HG03060 (cell line): ENCODE data around the gene FUT8.

Source experiments
- ATAC-seq: cut with Tn5 transposase; IDR thresholded peaks from one replicate; pipeline ENCODE4 v1.9.1; 2021; ENCODE audit warnings: low read depth, moderate number of reproducible peaks; ENCODE audit not compliant: unreplicated experiment

Gene FUT8

DNA sequence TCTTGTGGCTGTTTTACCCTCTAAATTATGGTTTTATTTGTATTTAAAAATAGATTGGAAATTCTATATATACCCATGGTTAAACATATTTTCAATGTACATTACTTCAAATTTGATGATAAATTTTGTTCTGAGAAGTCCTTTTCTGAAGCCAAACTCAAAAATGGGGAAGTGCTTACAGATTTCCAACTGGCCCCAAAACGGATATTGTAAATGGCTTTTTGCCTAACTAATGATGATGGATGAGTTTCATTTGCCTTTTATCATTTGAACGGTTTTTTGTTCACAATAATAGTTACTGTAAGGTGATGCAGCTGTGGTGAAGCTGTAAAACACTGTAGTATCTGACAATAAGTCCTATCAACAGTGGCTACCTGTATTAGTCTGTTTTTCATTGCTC, 136.9 kb downstream of the FUT8 start:
- no peak for ATAC-seq

DNA sequence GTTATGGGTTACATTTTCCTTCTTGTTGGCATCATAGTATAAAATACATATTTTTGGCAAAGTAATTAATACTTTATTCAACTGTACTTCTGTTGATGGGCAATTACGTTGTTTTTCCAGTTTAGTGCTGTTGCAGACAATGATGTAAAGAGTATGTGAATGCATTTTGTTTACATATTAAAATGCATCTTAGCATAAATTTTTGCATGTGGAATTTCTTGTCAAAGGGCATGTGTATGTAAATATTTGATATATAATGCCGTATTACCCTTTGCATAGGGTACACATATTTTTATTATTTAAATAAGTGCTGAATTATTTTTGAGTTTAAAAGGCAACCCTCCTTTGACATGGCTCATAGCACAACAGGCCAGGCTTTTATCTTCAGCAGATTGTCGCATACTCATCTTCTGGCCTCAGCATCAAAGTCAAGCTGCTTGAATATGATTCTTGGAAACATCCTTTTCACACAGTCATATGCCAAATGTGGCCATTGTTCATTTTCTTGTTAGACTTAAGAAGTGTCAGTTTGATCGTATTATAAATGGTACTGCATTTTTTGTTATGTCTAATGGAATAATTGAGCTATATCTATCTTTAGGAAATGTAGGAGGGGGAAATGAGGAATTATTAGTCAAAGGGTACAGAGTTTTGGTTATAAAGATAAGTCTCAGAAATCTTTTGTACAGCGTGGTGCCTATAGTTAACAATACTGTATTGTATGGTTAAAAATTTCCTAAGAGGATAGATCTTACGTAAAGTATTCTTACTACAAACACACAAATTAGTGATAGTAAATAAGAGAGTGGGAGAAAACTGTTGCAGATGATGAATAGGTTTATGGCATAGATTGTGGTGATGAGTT, 138.5 kb downstream of the FUT8 start:
- no peak for ATAC-seq

DNA sequence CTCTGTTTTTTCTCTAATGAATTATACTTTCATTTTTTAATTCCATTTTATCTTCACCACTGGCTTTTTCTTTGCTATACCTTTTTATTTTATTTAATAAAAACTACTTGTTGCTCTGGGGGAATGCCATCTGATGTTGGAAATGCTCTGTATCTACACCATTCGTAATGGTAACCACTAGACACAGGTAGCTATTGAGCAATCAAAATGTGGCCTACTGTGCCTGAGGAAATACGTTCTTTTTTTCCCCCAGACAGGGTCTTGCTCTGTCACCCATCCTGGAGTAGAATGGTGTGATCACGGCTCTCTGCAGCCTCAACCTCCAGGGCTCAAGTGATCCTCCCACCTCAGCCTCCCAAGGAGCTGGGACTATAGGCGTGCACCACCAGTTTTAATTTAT, 140.2 kb downstream of the FUT8 start:
- no peak for ATAC-seq

GRCh38 chr14:65554837-65555236, 142.3 kb downstream of the FUT8 start:
- ATAC-seq = no peak

- no peak for ATAC-seq
Observed at GRCh38 chr14:65555358-65555757, 142.8 kb downstream of the FUT8 start.

DNA sequence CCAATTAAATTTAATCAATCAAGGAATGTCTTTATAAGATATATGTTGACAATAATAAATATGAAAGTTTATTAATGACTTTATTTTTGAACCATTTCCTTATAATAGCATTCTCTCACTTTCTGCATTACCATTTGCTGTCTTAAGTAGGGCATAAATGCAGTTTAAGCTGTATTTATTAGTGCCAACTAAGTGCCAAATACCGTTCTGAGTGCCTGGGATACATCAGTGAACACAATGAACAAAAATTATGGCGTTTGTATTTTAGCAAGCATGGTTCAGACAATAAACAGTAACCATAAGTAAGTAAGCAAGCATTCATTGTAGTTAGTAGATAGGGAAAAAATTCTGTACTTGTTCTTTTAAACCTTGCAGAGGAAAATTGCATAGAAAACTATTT, 145.8 kb downstream of the FUT8 start:
- no peak for ATAC-seq

DNA sequence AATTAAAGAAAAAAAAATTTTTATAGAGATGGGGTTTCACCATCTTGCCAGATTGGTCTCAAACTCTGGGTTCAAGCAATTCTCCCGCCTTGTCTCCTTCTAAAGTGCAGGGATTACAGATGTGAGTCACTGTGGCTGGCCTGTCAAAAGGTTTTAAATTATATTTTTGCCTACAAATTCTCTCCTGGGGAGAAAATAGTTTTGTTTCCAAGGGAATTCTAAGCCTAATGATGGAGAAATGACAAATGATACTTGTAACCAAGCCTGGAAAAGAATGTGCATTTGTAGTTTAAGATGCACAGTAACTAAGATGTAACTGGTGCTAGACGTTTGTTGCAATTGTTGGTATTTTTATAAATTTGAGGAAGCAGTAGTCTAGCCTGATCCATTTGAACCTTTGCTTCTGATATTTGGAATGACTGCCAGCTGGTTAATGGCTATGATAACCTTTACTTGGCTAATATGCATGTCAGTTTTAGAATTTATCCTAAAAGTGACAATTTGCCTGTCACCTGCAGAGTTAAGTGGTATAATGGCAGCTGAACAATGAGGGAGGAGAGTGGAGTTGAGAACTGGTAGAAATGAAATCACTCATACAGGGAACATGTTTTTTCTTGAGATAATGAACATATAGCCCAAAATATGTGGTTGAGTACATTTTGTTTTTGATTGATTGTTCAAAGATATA, 148.0 kb downstream of the FUT8 start:
- no peak for ATAC-seq

GRCh38 chr14:65564370-65564769, 151.8 kb downstream of the FUT8 start:
- no peak for ATAC-seq

GRCh38 chr14:65565948-65566347, 153.4 kb downstream of the FUT8 start:
- ATAC-seq = no peak

- ATAC-seq = no peak
Observed at GRCh38 chr14:65566820-65567522, 154.4 kb downstream of the FUT8 start.

DNA sequence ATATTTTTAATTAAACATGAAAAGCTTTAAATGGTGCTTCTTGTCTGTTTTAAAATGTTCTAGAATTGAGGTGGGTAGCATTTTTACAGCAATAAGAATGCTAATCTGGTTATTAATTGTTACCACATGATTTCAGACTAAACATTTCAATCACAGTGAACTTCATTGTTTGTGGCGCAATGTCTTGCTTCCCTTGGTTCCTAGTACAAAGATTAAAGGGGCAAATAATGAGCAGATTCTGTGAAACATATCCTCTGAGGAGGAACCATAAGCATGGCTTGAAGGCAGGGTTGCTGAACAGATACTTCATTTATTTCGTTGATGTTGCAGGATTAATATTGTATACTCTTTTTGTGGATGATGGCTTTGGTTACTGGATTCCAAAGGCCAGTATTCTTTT, 162.1 kb downstream of the FUT8 start:
- ATAC-seq = no peak

GRCh38 chr14:65575389-65575788, 162.9 kb downstream of the FUT8 start:
- no peak for ATAC-seq

- no peak for ATAC-seq
Observed at GRCh38 chr14:65580973-65581372, 168.4 kb downstream of the FUT8 start.

DNA sequence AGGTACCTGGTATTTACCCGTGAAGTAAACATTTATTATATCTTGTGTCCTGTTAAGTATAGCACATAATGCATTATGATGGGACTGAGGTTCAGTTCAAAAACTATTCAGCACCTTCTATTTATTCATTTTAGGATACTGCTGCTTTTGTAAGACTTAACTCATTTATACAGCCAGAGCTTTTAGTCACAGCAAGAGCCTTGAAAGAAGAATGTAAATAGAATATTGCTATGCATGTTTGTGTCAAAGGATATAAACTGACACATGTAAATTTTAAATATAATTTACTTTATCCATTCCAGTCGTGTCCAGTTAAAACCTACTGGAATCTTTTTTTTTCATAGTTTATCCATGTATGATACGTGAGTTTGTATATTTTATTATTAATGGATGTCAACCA, 168.8 kb downstream of the FUT8 start:
- no peak for ATAC-seq

DNA sequence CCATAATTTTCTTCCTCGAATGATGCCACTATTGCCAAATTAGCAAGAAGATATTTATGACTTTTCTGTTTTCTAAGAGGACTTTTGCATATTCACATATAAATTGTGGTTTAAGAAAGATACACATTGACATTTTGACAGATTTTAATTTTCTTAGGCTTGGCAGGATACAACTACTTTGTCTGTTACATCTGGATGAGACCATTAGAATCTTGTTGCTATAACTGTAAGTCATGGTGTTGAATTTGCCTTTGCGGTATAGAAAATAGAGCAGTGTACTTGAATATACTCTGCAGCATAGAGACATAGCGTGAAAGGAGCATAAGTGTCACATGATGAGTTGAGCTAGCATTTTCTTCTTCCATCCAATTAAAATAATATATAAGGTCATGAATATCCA, 169.3 kb downstream of the FUT8 start:
- ATAC-seq = no peak

- no peak for ATAC-seq
Observed at GRCh38 chr14:65585216-65585615, 172.7 kb downstream of the FUT8 start.

DNA sequence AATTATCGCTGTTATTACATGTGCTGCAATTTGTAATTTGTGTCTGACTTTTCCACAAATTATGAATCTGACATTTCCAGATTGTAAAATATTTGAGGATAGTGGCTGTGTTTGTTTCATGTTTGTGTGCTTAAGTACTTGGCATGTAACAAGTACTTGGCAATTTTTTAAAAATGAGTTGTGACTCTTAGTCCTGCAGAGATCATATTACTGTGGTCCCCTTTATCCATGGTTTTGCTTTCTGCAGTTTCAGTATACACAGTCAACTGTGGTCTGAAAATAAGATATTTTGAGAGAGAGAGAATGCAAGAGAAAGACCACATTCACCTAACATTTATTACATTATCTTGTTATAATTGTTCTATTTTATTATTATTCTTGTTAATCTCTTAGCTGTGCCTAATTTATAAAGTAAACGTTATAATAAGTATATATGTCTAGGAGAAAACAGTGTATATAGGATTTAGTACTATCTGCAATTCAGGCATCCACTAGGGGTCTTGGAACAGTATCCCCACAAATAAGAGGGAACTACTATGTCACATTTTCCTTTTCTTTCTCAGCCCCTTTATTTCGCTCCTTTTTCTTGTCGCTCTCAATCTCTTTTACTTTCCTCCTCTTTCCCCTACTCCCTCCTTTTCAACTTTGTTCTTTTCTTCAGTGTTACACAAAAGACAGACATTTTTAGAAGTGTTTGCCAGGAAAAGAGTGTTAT, 176.1 kb downstream of the FUT8 start:
- ATAC-seq = no peak

GRCh38 chr14:65594153-65594881, 181.8 kb downstream of the FUT8 start:
- ATAC-seq = no peak

GRCh38 chr14:65594882-65595237, 182.3 kb downstream of the FUT8 start:
- ATAC-seq = no peak

DNA sequence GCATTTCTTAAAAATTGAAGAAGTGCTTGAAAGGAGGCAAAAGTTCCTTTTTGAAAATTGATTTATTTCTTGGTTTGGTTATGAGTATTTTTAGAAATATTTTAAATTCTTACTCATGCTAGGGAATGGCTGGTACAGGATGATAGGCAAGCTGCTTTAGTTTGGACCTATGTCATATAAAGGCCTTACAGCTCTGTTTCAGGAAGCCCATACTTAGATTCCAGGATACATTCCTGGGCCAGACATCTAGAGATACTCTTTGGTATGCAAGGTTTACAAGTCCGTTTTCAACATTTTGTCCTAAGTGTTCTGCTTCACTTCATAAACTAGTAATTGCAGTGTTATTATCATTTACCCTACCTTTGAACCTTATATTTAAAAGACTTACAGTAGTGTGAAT, 186.8 kb downstream of the FUT8 start:
- no peak for ATAC-seq
